Measurements from ENCODE around the gene RNF150. TPM values are rescaled to one million over a fixed set of nuclear protein-coding genes. Genes with fewer than 3 reads are reported as not detected.
A peak's percentile ranks its signal among the peaks of the same experiment; 100 is the strongest.

RNF150 gene
- total RNA-seq, 1 donor from 2014 or later, result 14.8 TPM

DNA sequence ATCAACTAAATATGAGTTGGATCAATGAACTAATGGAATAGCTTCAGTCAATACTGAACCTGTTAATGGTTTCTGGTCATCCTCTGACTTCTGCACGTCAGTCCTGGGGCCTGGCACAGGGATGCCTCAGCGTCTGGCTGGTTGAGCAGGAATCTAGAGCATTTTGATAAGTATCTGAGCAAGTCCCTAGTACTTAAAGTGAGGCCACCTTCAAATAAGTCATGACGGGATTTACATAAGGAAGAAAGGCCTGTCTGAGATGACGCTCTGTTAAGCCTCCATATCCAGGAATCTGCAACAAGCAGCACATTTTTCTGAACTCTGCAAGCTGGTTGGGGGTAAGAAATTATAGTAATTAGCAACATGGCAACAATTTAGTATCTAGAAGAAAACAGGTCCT lies 293.9 kb downstream of the RNF150 start:
- Mint-ChIP-seq H3K36me3 (ENCODE audit: low read depth) (no peaks in the 10 kb centered on the region), H3K4me1 (ENCODE audit: low read depth) (peaks cover 21% of the 10 kb centered on the region), H3K27me3 (ENCODE audit: low read depth) (no peaks in the 10 kb centered on the region), H3K4me3 (ENCODE audit: unreplicated experiment) (no peak overlapping the region), H3K9me3 (ENCODE audit: low read depth) (peaks cover 9% of the 10 kb centered on the region), H3K27ac (ENCODE audit: unreplicated experiment) (peak overlapping the region; percentile 49)
- TF ChIP-seq, protein P1, sequence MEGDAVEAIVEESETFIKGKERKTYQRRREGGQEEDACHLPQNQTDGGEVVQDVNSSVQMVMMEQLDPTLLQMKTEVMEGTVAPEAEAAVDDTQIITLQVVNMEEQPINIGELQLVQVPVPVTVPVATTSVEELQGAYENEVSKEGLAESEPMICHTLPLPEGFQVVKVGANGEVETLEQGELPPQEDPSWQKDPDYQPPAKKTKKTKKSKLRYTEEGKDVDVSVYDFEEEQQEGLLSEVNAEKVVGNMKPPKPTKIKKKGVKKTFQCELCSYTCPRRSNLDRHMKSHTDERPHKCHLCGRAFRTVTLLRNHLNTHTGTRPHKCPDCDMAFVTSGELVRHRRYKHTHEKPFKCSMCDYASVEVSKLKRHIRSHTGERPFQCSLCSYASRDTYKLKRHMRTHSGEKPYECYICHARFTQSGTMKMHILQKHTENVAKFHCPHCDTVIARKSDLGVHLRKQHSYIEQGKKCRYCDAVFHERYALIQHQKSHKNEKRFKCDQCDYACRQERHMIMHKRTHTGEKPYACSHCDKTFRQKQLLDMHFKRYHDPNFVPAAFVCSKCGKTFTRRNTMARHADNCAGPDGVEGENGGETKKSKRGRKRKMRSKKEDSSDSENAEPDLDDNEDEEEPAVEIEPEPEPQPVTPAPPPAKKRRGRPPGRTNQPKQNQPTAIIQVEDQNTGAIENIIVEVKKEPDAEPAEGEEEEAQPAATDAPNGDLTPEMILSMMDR (IDR thresholded peaks at IDR 0.05), result no peak
- DNase-seq (ENCODE audit: low spot score), result no peak

DNA sequence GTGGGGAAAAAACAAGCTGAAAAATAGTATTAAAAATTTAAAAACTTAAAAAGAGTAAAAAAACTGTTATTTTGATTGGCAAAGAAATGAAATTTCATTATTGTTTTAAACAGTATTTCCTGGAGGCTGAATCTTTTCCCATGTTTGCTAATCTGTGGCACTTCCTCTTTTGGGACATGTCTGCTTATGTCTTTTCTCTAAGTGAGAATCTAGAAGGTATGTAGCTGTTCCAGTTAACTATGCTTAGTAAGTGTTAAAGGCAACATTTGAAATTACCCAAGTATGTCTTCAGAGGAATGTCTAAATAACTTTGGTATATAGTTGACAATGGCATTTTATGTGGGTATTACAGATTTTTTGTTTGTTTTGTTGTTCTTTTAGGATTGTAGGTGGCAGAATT lies 295.5 kb downstream of the RNF150 start:
- Mint-ChIP-seq H3K27me3 (ENCODE audit: low read depth) (no peaks in the 10 kb centered on the region), H3K4me1 (ENCODE audit: low read depth) (peaks cover 21% of the 10 kb centered on the region), H3K27ac (ENCODE audit: unreplicated experiment) (no peak overlapping the region), H3K9me3 (ENCODE audit: low read depth) (peaks cover 9% of the 10 kb centered on the region), H3K4me3 (ENCODE audit: unreplicated experiment) (no peak overlapping the region), H3K36me3 (ENCODE audit: low read depth) (no peaks in the 10 kb centered on the region)
- DNase-seq (ENCODE audit: low spot score), result no peak
- TF ChIP-seq, protein P1 (IDR thresholded peaks at IDR 0.05), result no peak

DNA sequence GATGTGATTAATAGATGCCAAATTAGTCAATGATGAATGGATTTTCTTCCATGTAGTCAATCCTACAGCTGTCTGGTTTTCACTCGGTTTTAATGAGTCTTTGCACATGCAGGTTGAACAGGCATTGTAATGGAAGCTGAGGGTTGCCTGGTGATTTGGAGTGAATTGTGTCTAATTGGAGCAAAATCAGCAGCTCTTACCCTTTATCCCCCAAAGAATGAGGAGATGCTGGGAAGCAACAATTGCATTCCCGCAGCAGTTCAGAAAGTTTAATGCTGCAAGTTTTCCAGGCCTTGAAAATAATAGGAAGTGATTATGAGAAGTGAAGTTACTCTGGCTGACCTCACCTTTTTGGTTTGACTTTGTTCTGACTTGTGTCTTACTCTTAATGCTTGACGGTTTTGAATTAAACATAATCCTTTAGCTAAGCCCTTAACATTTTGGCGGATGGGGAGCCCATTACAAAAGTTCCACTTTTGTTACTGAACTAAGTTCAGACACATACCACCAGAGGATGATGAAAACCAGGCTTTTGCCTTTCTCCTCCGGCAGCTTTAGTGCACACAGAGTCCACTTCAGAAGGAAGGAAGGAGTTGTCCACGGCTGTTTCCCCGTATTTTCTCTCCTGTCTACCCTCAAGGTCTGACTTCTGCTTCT lies 298.3 kb downstream of the RNF150 start:
- TF ChIP-seq, protein P1 (IDR thresholded peaks at IDR 0.05), result no peak
- Mint-ChIP-seq H3K27me3 (ENCODE audit: low read depth) (peaks cover 7% of the 10 kb centered on the region), H3K4me1 (ENCODE audit: low read depth) (peaks cover 16% of the 10 kb centered on the region), H3K27ac (ENCODE audit: unreplicated experiment) (no peak overlapping the region), H3K9me3 (ENCODE audit: low read depth) (no peaks in the 10 kb centered on the region), H3K4me3 (ENCODE audit: unreplicated experiment) (no peak overlapping the region), H3K36me3 (ENCODE audit: low read depth) (no peaks in the 10 kb centered on the region)
- no peak for DNase-seq (ENCODE audit: low spot score)

DNA sequence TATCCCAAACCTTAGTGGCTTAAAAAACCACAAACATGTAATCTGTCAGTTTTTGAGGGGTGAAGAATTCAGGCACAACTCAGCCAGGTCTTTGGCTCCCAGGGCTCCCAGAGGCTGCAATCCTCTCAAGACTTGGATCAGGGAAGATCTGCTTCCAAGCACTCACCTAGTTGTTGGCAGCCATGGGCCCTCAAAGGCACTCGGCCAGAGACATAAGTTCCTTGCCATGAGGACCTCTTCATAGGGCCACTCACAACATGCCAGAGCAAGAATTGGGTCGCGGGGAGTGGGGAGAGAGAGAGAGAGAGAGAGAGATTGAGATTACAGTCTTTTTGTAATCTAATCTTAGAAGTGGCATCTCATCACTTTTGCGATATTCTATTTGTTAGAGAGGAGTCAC lies 300.0 kb downstream of the RNF150 start:
- TF ChIP-seq, protein P1 (IDR thresholded peaks at IDR 0.05), result no peak
- no peak for DNase-seq (ENCODE audit: low spot score)
- Mint-ChIP-seq H3K4me3 (ENCODE audit: unreplicated experiment) (no peak overlapping the region), H3K27me3 (ENCODE audit: low read depth) (peaks cover 13% of the 10 kb centered on the region), H3K4me1 (ENCODE audit: low read depth) (peaks cover 6% of the 10 kb centered on the region), H3K9me3 (ENCODE audit: low read depth) (peaks cover 7% of the 10 kb centered on the region), H3K36me3 (ENCODE audit: low read depth) (no peaks in the 10 kb centered on the region), H3K27ac (ENCODE audit: unreplicated experiment) (no peak overlapping the region)

DNA sequence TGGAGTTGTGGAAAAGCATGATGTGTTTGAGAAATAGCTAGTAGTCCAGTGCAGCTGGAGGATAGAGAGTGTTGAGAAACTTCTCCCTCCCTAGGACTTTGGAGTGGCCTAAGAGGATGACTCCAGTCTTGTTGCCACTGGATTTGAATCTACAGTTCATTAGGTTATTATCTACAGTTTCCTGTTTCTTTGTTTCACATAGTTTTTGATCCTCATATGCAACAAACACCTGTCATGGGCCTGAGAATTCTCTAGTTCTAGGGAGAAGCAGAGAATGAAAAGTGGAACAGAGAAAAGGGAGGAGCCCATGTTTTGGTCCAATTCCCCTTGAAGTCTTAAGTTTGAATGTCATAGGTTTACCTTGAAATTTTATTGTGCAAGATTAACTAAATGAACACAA lies 303.4 kb downstream of the RNF150 start:
- Mint-ChIP-seq H3K27me3 (ENCODE audit: low read depth) (peaks cover 15% of the 10 kb centered on the region), H3K4me3 (ENCODE audit: unreplicated experiment) (no peak overlapping the region), H3K4me1 (ENCODE audit: low read depth) (peaks cover 2% of the 10 kb centered on the region), H3K36me3 (ENCODE audit: low read depth) (no peaks in the 10 kb centered on the region), H3K27ac (ENCODE audit: unreplicated experiment) (no peak overlapping the region), H3K9me3 (ENCODE audit: low read depth) (peaks cover 7% of the 10 kb centered on the region)
- no peak for DNase-seq (ENCODE audit: low spot score)
- TF ChIP-seq, protein P1 (IDR thresholded peaks at IDR 0.05), result no peak
